ENCODE results near the gene RARA.

RARA gene

GRCh38 chr17:40319651-40320540, 10.9 kb downstream of the RARA start (continued):
- peak; percentile 89 for TF ChIP-seq HIC1 (tag by site-specific recombination; IDR thresholded peaks at IDR 0.05)
- 0 out of 2 replicates have a peak, but pooled peaks have one; percentile 21 for TF ChIP-seq ZNF600 (tag by site-specific recombination; IDR thresholded peaks at IDR 0.05)
- no peak for TF ChIP-seq ZNF19 (tag by site-specific recombination; IDR thresholded peaks at IDR 0.05; ENCODE audit: low read depth)
- no peak for TF ChIP-seq ZNF16 (tag by site-specific recombination; IDR thresholded peaks at IDR 0.05; ENCODE audit: low read depth)
- no peak for TF ChIP-seq ZNF184 (tag by site-specific recombination; IDR thresholded peaks at IDR 0.05)
- no peak for TF ChIP-seq ZNF2 (tag by site-specific recombination; IDR thresholded peaks at IDR 0.05)
- peak; percentile 46 for TF ChIP-seq ZIC2 (tag by site-specific recombination; IDR thresholded peaks at IDR 0.05)
- TF ChIP-seq ZNF138 (tag by site-specific recombination; IDR thresholded peaks at IDR 0.05; ENCODE audit: borderline replicate concordance): no peak
- TF ChIP-seq ZNF510 (tag by site-specific recombination; IDR thresholded peaks at IDR 0.05; ENCODE audit: insufficient replicate concordance): no peak

GRCh38 chr17:40320756-40321523, 12.0 kb downstream of the RARA start:
- Histone ChIP-seq H3K27ac (ENCODE audit: extremely low read depth, low read depth, low read length) (no peak overlapping the region), H3K4me1 (ENCODE audit: control insufficient read depth, insufficient read depth, low read length) (peaks cover 37% of the 10 kb centered on the region), H3K9me3 (ENCODE audit: control insufficient read depth, insufficient read depth, low read depth, low read length) (no peaks in the 10 kb centered on the region), H3K4me3 (ENCODE audit: low read depth, low read length) (no peak overlapping the region), H3K36me3 (ENCODE audit: control insufficient read depth in 2 of 2, insufficient read depth in 1 of 2, low read length in 2 of 2) (no peaks in the 10 kb centered on the region)
- ChIA-PET CTCF (interaction anchor here (0.7 to 6.0 kb wide), 3 partner anchors 10 to 346 kb away, joined by 3 to 85 read pairs (median 3); no protein-coding TSS in a partner anchor), POLR2A (interaction anchor here (0.6 kb wide), 1 partner anchor 1357 kb away, joined by 5 read pairs; no protein-coding TSS in a partner anchor)
- no peak for TF ChIP-seq ZNF121 (tag by site-specific recombination; IDR thresholded peaks at IDR 0.05)
- no peak for TF ChIP-seq BCL6B (tag by site-specific recombination; IDR thresholded peaks at IDR 0.05)
- no peak for TF ChIP-seq ZNF571 (tag by site-specific recombination; IDR thresholded peaks at IDR 0.05)
- TF ChIP-seq HOXA7 (CRISPR knock-in tag; IDR thresholded peaks at IDR 0.05; ENCODE audit: borderline replicate concordance): no peak
- TF ChIP-seq EGR2 (tag by site-specific recombination; IDR thresholded peaks at IDR 0.05; ENCODE audit: low read depth): peak; percentile 98
- TF ChIP-seq ZSCAN5A (tag by site-specific recombination; IDR thresholded peaks at IDR 0.05): no peak
- TF ChIP-seq ZBTB6 (tag by site-specific recombination; IDR thresholded peaks at IDR 0.05): no peak
- TF ChIP-seq PATZ1 (tag by site-specific recombination; IDR thresholded peaks at IDR 0.05): peak; percentile 39
- no peak for TF ChIP-seq KLF10 (tag by site-specific recombination; IDR thresholded peaks at IDR 0.05)
- no peak for TF ChIP-seq ZNF426 (tag by site-specific recombination; IDR thresholded peaks at IDR 0.05)
- no peak for TF ChIP-seq ZNF521 (tag by site-specific recombination; IDR thresholded peaks at IDR 0.05)
- TF ChIP-seq GLIS1 (tag by site-specific recombination; IDR thresholded peaks at IDR 0.05): peak; percentile 92
- no peak for TF ChIP-seq ZNF837 (tag by site-specific recombination; IDR thresholded peaks at IDR 0.05)
- TF ChIP-seq ZNF747 (tag by site-specific recombination; IDR thresholded peaks at IDR 0.05): no peak
- no peak for TF ChIP-seq ZNF132 (tag by site-specific recombination; IDR thresholded peaks at IDR 0.05; ENCODE audit: borderline replicate concordance)
- no peak for TF ChIP-seq ZNF138 (tag by site-specific recombination; IDR thresholded peaks at IDR 0.05; ENCODE audit: borderline replicate concordance)
- no peak for TF ChIP-seq ZNF785 (tag by site-specific recombination; IDR thresholded peaks at IDR 0.05)
- no peak for TF ChIP-seq OSR2 (tag by site-specific recombination; IDR thresholded peaks at IDR 0.05)
- no peak for TF ChIP-seq ZNF600 (tag by site-specific recombination; IDR thresholded peaks at IDR 0.05)
- no peak for TF ChIP-seq MZF1 (tag by site-specific recombination; IDR thresholded peaks at IDR 0.05; ENCODE audit: borderline replicate concordance)
